OCI-LY1 (cell line): ENCODE data around the gene RPS16.

Experiments used
- CTCF ChIP-seq: fragments of 200-600 bp; sonication (generic), shearing (Covaris generic); IDR thresholded peaks from 2 replicates; pipeline ENCODE4 v1.5.1; 2017; ENCODE audit warnings: mild to moderate bottlenecking, antibody characterized with exemption, low read length, moderate library complexity, mixed read lengths
- EZH2 ChIP-seq: fragments of 200-600 bp; sonication (generic), shearing (Covaris generic); IDR thresholded peaks from 2 replicates; pipeline ENCODE4 v1.8.0; 2017; ENCODE audit warnings: borderline replicate concordance, mixed run types, mild to moderate bottlenecking, antibody characterized with exemption, low read length, moderate library complexity, mixed read lengths

GRCh38 chr19:39467941-39468340 is 32.2 kb upstream of the RPS16 start:
- TF ChIP-seq EZH2 = no peak
- TF ChIP-seq CTCF = no peak
